ENCODE data around the gene WBP4. TPM values are rescaled to one million over a fixed set of nuclear protein-coding genes. Genes with fewer than 3 reads are reported as not detected.
"Not testable (repeated sequence)": the region's sequence is repeated elsewhere in the genome, so short reads cannot be mapped to it uniquely, and the experiment has no call there.

WBP4 gene
- total RNA-seq, 4 donors from 2014 or later: 6.1 to 12.6 (median 7.1) TPM

DNA sequence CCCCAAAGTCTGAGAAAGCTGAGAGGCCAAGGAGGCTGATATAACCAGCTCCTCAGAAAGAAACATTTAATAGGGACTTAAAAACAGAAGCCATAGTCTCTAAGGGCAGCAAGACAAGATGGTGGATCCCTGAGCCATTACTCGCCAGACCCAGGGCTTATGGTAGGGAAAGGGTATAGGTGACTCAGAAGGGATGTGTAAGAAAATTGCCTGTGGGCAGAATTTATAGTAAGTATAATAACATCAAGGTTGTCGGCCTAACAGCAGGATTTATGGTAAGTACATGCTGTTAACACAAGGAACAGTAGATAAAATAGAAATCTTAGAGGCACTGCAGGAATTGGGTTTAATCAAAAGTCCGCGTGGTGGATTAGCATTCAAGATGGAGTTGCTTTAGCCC, 56.6 kb downstream of the WBP4 start:
- no peaks in the 10 kb centered on the region for H3K36me3 ChIP-seq
- no peak overlapping the region for H3K4me3 ChIP-seq
- H3K27me3 ChIP-seq: no peaks in the 10 kb centered on the region
- WGBS, 2 donors: 70 to 74% methylated on average over 4 of the region's 4 CpGs
- no peak overlapping the region for H3K27ac ChIP-seq
- no peak for DNase-seq
- intact Hi-C loops (cut with DNase I): no loop called here
- H3K9me3 ChIP-seq: no peaks in the 10 kb centered on the region
- TF ChIP-seq POLR2A (IDR thresholded peaks at IDR 0.05): no peak
- TF ChIP-seq CTCF (IDR thresholded peaks at IDR 0.05): no peak
- no peaks in the 10 kb centered on the region for H3K4me1 ChIP-seq

- TF ChIP-seq POLR2A (IDR thresholded peaks at IDR 0.05): no peak
- Histone ChIP-seq H3K9me3 (no peaks in the 10 kb centered on the region), H3K36me3 (no peaks in the 10 kb centered on the region), H3K27ac (no peak overlapping the region), H3K4me3 (no peak overlapping the region), H3K4me1 (peaks cover 0 to 4% (median 0%) of the 10 kb centered on the region in 3 donors), H3K27me3 (no peaks in the 10 kb centered on the region)
- no peak for DNase-seq
- 47 to 50% methylated on average over 2 of the region's 2 CpGs for WGBS, 2 donors
- intact Hi-C loops (cut with DNase I): loop anchor here (10.0 kb wide), 1 partner anchor 72 kb away; the partner anchor contains the start of gene KBTBD7
These were observed 61.5 kb downstream of the WBP4 start for GRCh38 chr13:41122838-41123237.

DNA sequence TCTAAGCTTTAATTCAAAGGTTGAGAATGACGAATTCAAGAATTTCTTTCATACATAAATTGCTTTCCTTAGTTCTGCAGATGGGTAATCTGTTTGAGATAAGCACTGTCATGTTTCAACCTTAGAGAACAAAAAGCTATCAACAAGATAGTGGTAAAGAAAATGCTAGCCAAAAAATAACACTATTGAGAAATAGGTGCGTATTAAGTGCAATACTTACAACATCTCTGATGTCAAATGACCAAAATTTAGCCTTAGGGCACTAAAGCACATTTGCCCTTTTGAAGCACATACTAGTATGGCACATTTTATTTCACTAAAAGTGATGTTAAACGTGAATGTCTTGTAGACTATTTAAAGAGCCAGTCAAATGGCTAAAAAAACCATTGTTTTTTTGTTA, 66.4 kb downstream of the WBP4 start:
- no peak overlapping the region for H3K4me3 ChIP-seq
- no peak overlapping the region for H3K27ac ChIP-seq
- H3K4me1 ChIP-seq: peaks cover 6 to 46% (median 20%) of the 10 kb centered on the region in 3 donors
- no peaks in the 10 kb centered on the region for H3K36me3 ChIP-seq
- DNase-seq: no peak
- TF ChIP-seq POLR2A (IDR thresholded peaks at IDR 0.05) (no peak), CTCF (IDR thresholded peaks at IDR 0.05) (no peak)
- WGBS, 2 donors: 49 to 56% methylated on average over 3 of the region's 3 CpGs
- no peaks in the 10 kb centered on the region for H3K27me3 ChIP-seq
- H3K9me3 ChIP-seq: no peaks in the 10 kb centered on the region
- intact Hi-C loops (cut with DNase I): loop anchor here (10.0 kb wide), 1 partner anchor 67 kb away; the partner anchor contains the start of gene KBTBD7

DNA sequence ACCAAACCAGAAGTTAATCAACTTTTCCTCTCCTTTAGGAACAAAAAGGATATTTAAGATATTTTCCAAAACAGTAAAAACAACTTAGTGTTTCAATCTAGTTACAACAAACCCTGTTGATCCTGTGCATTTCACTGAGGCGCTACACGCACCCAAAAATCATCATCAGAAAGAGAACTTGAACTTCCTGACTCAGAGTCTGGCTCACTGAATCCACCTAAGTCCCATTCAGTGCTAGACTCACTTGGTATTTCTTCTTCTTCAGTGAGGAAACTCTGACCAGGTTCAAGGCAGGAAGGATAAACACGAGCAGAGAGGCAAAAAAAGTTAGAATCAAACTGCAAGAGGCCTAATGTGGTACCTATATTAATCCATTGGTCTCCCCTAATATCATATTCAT, 69.0 kb downstream of the WBP4 start:
- H3K27ac ChIP-seq: no peak overlapping the region
- peak overlapping the region in 1 of 4 donors; percentile 10 for H3K4me3 ChIP-seq
- no peak for TF ChIP-seq CTCF (IDR thresholded peaks at IDR 0.05)
- TF ChIP-seq POLR2A (IDR thresholded peaks at IDR 0.05): no peak
- intact Hi-C loops (cut with DNase I): no loop called here
- H3K27me3 ChIP-seq: no peaks in the 10 kb centered on the region
- whole genome bisulfite sequencing, 2 donors: 68 to 87% methylated on average over 3 of the region's 3 CpGs
- peaks cover 6 to 55% (median 23%) of the 10 kb centered on the region in 3 donors for H3K4me1 ChIP-seq
- no peaks in the 10 kb centered on the region for H3K9me3 ChIP-seq
- no peak for DNase-seq
- no peaks in the 10 kb centered on the region for H3K36me3 ChIP-seq

- H3K9me3 ChIP-seq; H3K27me3 ChIP-seq; intact Hi-C loops (cut with DNase I); H3K27ac ChIP-seq; H3K36me3 ChIP-seq; DNase-seq: not testable (repeated sequence)
- 86 to 93% methylated on average over 2 to 4 of the region's 4 CpGs for WGBS, 2 donors
- peaks cover 6 to 55% (median 23%) of the 10 kb centered on the region in 3 donors for H3K4me1 ChIP-seq
- H3K4me3 ChIP-seq: peak overlapping the region in 2 of 4 donors; percentile 10 to 69
These were observed 69.9 kb downstream of the WBP4 start for GRCh38 chr13:41131189-41131588.

DNA sequence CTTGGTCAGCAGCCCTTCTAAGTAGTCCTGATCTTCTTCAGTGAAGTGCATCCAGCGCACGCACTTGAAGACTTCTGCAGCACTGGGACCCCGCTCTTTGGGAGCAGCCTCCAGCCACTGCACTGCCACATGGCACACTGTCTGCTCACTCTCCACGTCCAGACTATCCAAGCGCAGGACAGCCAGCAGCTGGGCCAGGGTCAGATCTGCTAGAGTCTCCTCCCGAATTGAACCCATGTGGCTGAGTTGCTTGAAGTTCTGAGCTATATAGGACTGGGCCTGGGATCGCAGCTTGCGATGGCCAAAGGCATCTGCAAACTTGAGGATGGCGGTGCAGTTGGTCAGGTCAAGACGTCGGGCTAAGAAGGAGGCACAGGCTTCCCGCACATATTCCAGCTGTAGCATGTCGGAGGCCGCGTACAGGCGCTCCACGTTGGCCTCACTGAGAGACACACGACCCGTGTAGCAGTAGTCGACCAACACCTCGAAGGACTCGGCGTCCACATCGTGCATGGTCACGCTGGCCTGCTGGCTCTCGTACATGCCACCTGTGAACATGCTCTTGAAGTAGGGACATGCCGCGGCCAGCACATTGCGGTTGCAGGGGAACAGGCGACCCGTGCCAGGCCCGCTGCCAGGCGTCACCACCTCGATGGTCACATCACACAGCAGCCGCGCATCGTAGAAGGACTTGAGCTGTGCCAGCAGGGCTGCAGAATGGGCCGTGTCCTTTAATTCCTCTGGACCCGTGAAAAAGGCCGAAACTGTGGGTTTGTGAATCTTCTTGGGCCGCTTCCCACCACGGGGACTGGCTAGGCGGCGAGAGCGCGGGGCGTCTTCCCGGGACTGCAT, 70.6 kb downstream of the WBP4 start:
- 38 to 56% methylated on average over 21 to 26 of the region's 48 CpGs for WGBS, 2 donors
- H3K27me3 ChIP-seq; DNase-seq; H3K36me3 ChIP-seq; intact Hi-C loops (cut with DNase I); H3K9me3 ChIP-seq: not testable (repeated sequence)
- Histone ChIP-seq H3K4me1 (peaks cover 6 to 55% (median 23%) of the 10 kb centered on the region in 3 donors), H3K4me3 (peak overlapping the region; percentile 65 to 91 (median 71)), H3K27ac (peak overlapping the region; percentile 74 to 90 (median 84))

All from esophagus squamous epithelium (tissue), 5 donors.